Activated CD8-positive, alpha-beta memory T cell treated with anti-CD3 and anti-CD28 coated beads, Interleukin-2, amount 50 U/mL, for 1 hour (primary cell): ENCODE measurements around the gene METTL16.
A peak's percentile ranks its signal among the peaks of the same experiment; 100 is the strongest.

ENCODE experiments used
- DNase-seq: peaks from one replicate; pipeline ENCODE4 v3.0.0-alpha.2; 2020; ENCODE audit errors: extremely low read depth

METTL16 gene

DNA sequence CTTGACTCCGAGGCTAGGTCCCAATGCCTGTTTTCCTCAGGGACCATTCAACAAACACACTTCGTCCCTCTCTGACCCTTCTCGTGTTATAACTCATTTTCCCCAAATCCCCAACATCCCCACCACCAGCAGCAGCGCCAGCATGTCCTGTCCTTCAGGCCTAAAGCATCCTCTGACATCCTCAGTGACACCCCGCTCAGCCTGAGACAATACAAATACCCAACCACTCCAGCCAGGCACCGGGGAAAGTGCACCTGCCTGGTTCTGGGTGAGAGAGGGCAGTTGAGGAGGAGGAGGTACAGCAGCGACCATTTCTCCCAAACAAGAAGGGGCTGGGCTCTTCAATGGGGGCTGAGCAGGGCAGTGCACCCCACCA is 115.5 kb downstream of the METTL16 start:
- no peak for DNase-seq

DNA sequence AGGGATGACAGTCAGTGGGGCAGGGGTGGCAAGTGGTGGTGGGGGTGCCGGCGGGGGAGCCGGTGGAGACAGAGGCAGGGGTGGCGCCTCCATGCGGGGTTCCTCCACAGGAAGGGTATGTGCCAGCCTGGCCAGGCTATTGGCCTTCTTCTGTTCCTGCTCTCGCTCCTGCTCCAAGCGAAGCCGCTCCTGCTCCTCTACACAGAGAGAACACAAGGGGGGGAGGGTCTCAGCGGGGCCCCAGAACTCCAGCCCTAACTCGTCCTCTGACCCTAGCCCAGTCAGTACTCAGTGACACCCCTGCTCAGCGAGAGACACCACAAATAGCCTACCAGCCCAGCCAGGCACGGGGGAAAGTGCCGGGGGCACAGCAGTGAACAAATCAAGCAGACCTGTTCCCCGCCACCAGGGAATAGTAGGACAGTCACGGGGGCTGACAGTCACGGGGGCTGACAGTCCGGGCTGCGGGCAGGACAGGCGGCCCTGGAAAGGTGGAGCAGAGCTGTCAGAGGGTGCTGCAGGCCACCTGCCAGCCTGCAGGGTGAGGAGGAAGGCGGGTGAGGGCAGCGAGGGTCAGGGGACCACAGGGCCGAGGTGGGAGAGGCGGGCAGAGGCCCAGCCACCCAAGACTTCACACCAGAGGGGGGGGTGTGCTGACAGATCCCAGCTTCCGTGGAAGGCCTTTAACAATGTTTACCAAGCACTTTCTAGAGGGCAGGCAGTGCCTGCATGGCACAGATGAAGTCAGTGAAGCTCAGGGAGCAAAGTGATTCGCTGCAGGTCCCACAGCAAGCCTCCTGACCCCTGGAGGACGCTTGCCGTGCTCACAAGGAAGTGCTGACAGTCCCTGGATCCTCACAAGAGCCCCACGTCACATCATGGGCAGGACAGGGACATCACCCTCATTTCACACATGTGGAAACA is 116.2 kb downstream of the METTL16 start:
- no peak for DNase-seq

DNA sequence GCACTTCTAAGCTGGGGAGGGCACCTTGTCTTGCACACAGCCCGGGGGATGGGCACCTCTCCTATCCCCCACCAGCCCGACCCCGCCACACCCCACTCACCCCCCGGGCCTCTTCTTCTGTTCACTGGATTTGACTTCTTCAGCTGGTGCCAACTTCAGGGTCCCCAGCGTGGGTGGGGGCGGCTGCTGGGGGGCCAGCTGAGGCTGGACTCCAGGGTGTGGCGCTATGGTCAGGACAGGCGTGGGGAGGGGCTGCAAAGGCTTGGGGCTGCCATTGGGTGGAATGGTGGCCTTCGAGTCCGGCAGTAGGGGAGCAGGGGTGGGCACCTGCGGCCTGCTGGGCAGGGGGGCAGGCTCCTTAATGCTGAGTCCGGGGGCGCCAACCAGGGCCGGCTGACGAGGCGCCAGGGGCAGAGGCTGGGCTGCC is 116.9 kb downstream of the METTL16 start:
- no peak for DNase-seq

DNA sequence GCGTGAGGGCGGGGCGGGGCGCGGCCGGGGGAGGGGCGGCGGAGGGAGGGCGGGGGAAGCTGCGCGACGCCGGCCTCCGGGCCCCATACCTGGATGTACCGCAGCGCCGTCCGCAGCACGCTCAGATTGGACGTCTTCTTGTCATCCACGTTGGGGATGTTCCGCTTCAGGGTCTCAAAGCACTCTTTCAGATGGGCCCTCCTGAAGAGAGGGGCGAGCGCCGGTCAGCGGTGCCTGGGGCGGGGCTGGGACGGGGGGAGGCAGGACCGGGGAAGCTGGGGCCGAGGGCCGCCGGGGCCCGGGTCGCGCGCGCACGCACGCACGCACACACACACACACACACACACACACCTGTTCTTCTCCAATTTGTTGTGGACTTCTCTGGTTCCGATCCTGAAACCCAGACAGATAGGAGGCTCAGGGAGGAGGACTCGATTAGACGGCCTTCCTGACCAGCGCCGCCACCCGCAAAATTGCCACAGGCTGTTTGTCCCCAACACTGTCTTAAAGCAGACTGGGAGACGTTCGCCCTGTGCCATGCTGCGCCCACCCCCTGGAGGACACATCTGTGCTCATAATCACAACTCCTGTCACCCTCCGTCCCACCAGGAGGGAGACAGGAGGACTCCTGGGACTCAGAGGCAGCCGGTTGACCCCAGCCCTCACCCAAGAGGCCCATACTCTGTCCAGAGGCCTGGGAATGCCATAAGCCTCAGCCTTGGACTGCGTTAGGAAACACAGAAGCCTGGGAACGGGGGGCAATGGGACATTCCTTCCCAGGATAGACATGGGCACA is 117.5 kb downstream of the METTL16 start:
- DNase-seq, result no peak

DNA sequence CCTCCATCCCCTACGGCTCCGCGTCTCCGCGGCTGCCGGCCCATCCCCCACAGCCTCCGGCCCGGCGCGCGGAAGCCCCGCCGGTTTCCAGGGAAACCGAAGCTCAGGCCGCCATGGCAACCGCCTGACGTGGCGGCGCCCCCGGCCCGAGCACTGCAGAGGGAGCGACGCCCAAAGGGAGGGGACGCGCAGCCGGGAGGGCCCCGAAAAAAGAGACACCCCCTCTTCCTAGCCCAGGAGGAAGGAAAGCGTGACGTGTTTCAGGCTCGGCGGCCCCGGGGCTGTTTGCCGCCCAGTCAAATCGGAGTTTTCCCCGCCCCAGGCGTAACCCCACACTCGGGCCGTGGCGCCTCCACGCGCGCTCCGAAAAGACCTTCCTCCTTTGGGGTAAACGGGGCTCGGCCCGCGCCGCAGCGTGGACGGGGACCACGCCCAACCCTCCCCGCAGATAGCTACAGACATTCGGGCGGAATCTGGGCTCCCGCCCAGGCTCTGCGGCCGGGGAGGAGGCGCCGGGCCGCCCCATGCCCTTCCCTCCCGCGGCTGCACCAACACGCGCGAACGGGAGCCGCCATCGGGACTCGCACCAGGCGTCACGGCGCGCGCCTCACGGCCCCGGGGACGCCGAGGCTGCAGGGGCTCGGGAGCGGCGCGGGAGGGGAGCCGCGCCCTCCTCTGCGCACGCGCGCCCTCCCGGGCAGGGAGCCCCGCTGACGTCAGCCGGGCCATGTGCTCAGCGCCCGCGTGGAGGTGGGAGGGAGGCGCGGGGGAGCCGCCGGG is 118.3 kb downstream of the METTL16 start:
- peak; percentile 84 for DNase-seq

DNA sequence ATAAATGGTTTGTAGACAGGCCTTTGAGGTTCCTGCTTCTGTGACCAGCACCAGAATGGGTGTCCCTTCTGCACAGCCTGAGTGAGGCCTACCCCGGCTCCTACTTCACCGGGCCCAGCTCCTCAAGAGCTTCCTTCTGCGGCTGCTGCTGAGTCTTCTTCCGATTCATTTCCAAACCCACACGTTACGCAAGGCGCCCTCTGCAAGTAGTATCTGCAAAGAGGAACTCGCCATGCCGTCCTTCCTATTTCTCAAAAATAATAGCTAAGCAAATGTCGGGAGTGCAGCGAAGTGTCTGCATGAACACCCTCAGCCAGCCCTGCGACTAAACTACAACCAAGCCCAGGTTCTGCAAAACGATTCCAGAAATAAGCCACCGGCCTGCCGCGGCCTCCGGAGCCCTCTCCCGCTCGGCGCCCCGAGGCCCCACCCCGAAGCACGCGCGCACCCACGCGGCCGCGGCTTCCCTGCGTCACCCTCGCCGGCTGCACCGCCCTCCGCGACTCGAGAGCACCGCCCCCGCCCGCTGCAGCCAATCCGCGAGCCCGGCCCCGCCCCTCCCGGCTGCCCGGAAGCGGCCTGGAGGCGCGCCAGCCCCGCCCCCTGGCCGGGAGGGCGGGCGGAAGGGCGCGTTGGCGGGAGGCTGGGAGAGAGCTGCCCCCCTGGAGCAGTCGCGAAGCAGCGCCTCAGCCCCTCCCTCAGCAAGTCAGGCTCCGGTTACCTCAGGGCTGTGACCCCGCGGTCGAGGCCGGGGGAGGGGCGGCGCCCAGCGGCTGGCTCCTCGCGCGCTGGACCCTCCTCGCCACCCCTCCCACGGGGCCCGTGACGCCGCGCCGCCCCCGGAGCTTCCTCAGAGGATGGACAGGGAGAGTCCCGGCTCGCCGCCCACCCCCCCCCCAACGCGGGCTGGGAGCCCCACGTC is 119.2 kb downstream of the METTL16 start:
- DNase-seq, result peak; percentile 88

DNA sequence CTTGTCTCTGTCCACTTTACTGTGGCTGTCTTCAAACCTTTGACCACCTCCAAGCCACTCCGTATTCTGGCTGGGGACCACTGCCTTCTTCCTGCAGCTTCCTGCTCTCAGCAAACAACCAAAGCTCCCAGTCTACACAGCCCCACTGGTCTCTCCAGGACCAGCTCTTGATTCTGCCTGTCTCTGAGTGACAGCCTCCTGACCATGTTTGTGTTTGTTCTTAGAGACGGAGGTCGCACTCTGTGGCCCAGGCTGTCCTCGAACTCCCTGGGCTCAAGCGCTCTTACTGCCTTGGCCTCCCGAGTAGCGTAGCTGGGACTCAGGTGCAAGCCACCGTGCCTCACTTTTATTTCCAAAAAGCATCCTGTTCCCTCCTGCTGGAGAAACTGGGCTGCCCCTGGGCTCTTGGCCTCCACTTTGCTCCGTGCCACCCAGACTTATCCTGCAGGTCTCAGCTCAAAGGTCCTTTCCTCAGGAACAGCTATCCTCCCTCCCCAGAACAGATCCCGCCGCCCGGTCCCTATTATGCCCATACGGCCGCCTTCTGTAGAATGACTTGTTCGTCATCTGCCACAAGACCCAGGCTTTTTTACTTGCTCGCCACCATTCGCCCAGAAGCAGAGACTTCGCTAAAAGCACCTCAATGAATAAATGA is 120.0 kb downstream of the METTL16 start:
- DNase-seq, result no peak

DNA sequence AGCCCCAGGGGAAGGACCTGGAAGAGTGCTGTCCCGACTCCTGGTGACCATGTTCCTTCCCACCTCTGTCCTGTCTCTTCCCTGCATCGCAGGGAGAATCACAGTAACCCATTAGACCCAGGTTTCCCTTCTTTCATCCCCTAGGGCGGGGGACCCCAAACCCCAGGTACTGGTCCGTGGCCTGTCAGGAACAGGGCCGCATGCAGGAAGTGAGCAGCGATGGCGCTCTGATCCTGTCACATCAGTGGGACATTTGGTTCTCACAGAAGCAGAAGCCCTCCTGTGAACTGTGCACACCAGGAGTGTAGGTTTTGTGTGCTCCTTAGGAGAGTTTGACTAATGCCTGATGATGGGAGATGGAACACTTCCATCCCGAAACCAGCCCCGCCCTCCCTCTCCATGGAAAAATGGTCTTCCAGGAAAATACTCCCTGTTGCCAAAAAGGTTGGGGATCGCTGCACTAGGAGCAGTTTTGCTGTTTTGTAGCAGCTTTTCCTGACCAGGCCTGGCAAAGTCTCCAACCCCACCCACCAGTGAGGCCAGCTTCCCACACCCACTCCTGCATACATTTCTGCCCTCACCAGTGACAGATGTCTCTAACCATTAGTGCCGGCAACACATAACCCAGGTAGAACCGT is 121.4 kb downstream of the METTL16 start:
- DNase-seq, result no peak

DNA sequence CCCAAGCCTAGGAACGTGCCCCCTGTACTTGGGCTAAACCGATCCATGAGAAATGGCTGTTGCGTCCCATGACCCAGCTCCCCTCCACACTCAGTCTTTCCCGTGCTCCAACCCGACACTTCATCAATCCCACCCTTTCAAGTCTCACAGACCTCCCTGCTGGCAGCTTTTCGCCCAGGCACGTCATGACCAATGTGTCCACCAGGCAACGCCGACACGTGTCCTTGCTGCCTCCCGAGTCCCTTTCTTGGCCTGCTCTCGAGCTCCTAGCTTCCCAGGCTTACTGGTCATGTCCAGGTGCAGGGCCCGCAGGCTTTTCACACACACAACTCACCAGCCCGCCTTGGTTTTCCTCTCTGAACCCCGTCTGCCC is 123.0 kb downstream of the METTL16 start:
- DNase-seq, result no peak

DNA sequence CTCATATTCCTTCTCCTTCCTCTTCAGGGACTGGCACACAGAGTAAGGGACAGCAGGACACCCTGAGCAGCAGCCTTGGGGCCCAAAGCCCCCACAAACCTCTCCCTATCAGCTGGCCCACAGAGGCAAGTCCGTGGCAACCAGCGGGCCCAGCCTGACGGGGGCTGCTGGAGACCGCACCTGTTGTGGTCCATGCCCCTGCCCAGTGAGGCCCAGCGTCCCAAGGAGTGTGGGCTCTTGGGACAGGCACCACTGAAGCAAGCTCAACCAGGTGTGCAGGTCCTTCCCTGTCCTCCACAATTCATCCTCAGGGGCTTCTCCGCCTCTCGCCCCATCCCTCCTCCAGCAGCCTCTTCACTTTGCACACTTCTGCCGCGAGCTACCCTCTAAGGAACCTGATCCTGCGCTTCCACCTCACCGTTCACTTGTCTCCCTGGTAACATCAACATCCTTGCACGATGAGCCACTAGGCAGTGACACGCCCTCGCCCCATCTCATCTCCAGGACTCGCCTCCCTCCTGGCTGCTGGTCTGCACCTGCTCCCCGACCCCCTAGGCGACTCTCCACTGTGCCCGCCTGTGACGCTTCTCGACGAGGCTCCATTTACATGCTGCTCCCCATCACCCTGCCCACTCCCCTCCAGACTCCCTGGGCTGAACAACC is 123.5 kb downstream of the METTL16 start:
- no peak for DNase-seq

DNA sequence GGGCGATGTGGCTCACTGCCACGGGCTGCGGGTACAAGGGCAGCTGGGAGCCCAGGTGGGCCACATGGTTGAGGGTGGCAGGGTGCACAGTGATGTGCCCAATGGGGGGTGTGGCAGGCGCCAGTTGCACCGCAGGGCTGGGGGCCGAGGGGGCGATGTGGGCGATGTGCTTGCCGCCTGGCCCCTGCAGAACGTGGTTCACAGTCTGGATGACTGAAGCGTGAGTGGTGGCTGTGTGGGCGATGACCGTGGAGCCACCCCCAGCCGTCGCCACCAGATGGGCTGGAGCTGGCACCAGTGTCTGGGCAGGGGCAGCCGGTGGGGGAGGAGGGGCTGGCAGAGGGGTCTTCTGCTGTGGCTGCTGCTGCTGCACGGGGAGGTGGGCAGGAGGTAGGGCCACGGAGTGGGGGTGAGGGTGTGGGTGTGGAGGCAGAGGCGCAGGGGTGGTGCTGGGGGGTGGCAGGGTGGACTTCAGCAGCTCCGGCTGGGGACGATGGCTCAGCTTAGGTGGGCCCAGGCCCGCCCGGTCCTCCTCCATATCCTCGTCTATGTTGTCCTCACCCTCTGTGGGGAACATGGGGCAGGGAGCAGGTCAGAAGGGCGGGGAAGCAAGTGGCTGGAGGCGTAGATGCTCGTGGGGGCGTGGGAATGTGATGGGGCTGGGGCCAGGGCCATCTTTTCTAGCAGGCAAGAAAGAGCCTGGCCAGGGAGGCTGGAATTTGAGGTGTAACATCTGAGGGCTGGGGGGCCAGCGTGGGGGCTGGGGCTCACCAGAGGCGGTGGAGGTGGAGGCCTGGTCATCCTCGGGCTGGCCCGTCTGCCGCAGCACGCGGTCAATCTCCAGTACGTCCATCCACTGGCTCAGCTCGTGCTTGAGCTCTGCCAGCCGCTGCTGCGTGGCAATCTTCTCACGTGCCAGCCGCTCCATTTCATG is 124.3 kb downstream of the METTL16 start:
- DNase-seq, result no peak

DNA sequence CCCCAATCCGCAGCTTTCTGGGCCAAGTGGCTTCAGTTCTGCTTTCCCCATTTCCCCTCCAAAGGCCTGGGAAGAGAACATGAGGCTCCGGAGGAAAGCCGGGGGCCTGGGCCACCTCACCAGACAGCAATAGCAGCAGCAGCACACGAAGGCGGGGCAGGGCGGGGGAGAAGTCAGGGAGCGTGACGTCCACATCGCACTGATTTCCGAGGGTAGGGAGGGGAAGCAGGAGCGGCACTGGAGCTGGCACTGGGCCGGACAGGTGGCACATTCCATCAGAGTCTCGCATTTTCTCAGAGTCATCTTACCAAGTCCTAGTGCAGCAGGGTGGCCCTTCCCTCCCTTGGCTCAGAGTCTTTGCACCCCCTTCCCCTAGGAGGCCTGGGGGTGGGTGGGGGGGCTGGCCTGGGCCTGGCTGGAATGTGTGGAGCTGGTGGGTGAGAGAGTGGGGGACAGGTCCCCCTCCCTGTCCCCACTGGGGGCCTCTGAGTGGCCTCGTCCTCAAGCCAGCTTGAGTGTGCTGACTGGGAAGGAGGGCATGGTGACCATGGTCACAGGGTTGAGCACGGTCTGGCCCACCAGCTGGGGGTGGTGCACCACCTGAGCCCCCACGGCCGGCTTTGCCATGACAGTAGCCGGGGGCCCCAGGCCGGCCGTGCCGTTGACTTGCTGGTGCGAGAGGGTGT is 125.1 kb downstream of the METTL16 start:
- DNase-seq, result no peak

DNA sequence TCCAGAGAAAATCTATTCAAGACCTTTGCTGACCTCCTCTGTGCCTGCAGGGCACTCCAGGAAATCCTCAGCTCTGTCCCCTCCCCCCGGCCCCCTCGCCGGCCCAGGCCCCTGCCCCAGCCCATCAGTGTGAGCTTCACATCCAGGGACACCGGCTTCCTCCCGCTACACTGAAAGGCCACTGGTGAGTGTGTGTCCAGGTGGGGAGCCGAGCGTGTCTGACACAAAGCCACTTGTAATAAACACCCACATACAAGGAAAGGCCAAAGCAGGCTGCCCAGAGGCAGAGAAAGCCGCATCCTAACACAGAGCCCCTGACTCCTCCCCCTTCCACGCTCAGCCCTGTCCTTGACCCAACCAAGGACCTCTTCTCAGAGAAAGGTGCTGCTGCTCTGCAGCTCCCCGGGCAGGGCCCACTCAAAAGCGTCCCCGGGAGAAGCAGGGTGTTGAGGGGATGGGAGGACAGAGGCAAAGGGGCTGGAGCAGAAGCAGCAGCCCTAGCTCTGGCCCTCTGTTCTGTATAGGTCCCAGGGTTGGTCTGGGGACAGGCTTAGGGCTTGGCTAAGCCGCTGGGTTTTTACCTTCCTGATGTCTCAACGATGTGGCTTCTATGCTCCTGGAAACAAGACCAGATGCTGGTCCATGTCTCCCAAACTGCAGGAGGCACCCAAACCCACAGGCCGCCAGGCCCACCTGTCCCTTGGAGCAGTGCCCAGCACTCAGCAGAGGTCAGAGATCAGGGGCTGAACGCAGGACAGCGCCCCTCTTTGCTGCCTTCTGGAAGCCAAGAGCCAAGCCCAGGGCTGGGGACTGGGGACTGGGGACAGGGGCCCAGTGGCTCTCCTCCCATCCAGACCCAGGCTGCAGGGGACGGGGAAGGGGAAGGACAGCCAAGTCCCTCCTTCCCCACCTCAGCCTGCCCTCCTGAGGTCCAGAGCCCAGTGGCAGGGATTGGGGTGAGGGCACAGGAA is 126.2 kb downstream of the METTL16 start:
- no peak for DNase-seq

DNA sequence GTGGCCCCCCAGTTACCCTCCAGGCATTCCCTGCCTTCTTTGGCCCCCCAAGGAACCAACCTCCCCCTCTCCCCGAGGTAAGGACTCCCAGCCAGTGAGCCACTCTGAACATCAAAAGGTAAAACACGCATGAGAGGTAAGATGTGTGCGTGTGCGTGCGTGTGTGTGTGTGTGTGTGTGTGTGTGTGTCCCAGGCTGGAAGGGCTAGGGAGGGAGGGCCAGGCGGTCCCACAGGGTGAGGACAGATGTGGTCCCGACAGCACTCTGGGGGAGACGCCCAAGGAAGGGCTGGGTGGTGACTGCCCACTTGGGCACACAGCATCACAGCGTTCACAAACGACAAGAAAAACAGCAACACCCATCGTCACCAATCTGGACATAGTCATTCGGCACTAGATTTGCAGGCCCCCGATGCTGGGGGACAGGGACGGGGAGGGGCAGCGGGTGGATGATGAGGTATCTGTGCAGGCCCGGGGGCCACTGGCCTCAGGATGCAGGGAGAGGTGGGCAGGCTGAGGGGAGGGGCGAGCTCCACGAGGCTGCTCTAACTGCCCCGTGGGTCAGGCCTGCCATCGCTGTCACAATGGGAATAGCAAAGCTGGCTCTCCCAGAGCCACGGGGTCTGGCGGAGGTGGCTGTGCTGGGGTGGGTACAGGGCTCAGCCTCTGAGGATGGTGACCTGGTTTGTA is 127.1 kb downstream of the METTL16 start:
- DNase-seq, result no peak

DNA sequence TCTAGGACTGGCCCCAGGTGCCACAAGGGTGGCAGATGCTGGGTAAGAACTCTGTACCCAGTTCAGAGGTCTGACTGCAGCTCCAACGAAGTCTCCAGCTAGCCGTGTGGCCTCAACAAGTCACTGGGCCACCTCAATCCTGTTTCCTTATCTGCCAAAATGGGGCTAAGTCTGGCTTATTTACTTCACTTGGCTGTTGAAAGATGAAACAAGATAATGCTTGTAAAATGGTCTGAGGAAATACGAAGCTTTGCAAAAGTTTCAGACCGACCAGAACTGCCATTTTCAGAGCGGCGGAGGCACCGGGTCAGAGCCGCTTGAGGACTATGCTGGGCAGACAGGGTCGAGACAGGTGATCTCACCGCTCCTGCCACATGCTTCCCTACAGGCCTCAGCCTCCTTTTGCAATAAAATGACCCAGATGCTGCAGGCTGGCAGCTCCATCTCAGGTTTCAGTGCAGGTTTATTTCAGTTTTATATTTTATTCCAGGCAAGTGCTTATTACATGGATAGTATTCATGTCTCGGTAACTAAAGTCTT is 128.0 kb downstream of the METTL16 start:
- DNase-seq, result no peak
